HK-2 (cell line): ENCODE measurements around the gene TMCO1.
"Not testable (repeated sequence)": the region's sequence is repeated elsewhere in the genome, so short reads cannot be mapped to it uniquely, and the experiment has no call there.

Experiments used
- DNase-seq: peaks from one replicate; pipeline ENCODE4 v3.0.0-alpha.2; 2018; ENCODE audit not compliant: unreplicated experiment

The TMCO1 gene

GRCh38 chr1:165747632-165748447 is 20.8 kb downstream of the TMCO1 start:
- DNase-seq: no peak

GRCh38 chr1:165744913-165745312 is 23.8 kb downstream of the TMCO1 start:
- DNase-seq: not testable (repeated sequence)

- DNase-seq: no peak
Observed at GRCh38 chr1:165742194-165742593, 26.5 kb downstream of the TMCO1 start.

DNA sequence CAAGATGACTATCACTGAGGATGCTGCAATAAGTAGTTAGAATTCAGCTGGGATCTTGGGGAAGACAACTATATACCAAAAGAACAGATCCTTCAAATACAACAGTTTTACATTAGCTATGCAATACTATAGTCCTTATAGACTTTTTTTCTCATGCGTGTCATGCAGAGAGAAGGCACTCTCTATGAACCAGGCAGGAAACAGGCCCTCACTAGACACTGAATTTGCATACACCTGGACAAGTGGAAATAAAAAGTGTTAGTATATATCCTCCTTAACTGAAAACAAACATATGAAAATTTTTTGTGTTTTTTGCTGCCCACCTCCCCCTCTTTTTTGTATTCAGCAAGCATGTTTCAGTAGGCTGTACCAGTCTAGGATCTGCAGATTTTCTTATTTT is 29.9 kb downstream of the TMCO1 start:
- DNase-seq: no peak

GRCh38 chr1:165737196-165737595 is 31.5 kb downstream of the TMCO1 start:
- DNase-seq: no peak

- DNase-seq: no peak
Observed at GRCh38 chr1:165734906-165735305, 33.8 kb downstream of the TMCO1 start.

DNA sequence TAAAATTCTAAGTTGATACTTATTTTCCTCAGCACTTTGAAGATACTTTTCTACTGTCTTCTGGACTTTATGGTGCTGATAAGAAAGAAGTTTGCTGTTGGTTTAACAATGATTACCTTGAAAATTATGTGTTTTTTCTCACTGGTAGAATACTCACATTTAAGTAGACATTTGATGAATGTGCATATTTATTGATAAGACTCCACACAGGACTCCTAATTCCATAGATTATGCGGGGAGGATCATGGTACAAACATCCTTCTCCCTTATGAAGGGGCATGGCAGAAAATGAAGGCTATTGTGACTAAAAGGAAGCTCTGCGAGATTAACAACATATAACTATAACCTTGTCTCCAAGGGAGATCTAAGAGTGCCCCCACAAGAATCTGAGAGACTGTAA is 41.8 kb downstream of the TMCO1 start:
- DNase-seq: no peak

GRCh38 chr1:165726169-165726568 is 42.5 kb downstream of the TMCO1 start:
- no peak for DNase-seq

DNA sequence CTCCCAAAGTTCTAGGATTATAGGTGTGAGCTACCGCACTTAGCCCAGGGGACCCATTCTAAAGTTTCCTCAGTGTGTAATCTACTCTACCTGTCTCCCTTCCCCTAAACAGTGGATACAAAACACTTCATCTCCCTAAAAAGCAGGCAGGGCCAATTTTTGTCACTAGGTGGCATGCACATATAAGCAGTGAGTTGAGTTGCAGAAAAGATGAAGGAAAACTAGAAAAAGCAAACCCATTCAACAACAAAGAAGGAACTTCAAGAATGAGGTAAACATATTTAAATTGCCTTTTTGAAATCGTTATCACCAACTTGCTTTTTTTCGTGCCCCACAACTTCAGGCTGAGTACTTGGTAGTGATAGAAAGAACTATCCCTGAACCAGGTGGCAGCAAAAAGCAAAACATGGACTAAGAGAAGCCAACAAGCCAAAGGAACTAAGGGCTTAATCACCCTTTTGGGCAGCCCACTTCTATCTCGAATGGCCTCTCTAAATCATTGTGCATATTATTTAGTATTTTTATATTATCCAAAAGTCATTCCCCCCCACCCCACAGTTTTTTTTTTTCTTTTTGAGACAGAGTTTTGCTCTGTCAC is 50.7 kb downstream of the TMCO1 start:
- DNase-seq: peak; percentile 30

GRCh38 chr1:165716265-165717051 is 52.2 kb downstream of the TMCO1 start:
- not testable (repeated sequence) for DNase-seq

- no peak for DNase-seq
Observed at GRCh38 chr1:165712764-165713163, 55.9 kb downstream of the TMCO1 start.

- DNase-seq: no peak
Observed at GRCh38 chr1:165707984-165708706, 60.5 kb downstream of the TMCO1 start.

DNA sequence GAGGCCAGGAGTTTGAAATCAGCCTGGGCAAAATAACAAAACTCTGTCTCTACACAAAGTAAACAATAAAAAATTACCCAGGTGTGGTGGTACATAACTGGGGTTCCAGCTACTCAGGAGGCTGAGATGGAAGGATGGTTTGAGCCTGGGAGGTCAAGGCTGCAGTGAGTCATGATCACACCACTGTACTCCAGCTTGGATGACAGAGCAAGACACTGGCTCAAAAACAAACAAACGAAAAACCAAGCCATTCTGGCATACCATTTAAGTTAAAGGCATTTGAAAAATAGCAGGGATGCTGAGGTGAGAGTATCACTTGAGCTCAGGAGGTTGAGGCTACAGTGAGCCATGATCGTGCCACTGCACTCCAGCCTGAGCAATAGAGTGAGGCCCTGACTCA is 65.0 kb downstream of the TMCO1 start:
- DNase-seq: no peak

- not testable (repeated sequence) for DNase-seq
Observed at GRCh38 chr1:165701922-165702321, 66.7 kb downstream of the TMCO1 start.

DNA sequence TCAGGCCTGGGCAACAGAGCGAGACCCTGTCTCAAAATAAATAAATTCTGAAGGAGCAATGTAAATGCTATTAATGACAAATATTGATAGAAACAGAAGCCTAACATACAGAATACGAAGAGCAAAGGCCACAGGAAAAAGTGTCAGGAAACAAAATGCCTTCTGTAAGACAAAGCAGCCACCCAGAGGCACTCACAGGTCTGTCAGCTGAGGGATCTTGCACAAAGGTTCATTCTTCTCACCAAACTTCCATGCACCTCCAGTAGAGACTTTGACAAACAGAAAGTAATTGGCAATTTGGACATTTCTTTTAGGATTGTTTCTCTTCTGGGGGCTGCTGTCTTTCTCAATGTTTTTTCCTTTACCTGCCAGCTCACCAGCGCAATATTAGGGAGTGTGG is 69.1 kb downstream of the TMCO1 start:
- DNase-seq: no peak

- no peak for DNase-seq
Observed at GRCh38 chr1:165698761-165699052, 70.0 kb downstream of the TMCO1 start.

- peak; percentile 92 for DNase-seq
Observed at GRCh38 chr1:165697881-165698760, 70.5 kb downstream of the TMCO1 start, which contains the start of gene ALDH9A1. ALDH9A1 (minus strand) TSS chr1:165698562; CDS start chr1:165698558, 4 bp downstream.

GRCh38 chr1:165697491-165697880 is 71.2 kb downstream of the TMCO1 start:
- DNase-seq: no peak

DNA sequence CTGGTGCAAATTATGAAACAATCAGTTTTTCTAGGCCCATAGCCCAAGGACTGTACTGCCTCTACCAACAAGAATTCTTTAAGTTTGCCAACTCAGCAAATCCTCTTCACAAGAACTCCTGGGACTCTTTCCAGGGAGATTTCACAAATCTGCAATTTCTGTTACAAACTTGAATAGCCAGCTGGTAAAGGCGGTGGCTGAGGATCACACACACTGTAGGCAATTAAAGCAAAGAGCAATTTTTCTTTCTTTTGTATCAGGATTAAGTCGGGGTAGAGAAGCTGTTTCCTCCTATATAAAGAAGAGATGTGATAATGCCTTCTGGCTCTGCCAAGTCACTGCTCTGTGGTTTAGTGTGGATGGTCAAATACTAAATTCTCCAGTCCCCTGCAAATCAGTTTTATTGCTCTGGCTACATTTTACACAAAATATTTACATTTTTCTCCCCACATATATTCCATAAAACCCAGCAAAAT is 72.0 kb downstream of the TMCO1 start:
- no peak for DNase-seq

DNA sequence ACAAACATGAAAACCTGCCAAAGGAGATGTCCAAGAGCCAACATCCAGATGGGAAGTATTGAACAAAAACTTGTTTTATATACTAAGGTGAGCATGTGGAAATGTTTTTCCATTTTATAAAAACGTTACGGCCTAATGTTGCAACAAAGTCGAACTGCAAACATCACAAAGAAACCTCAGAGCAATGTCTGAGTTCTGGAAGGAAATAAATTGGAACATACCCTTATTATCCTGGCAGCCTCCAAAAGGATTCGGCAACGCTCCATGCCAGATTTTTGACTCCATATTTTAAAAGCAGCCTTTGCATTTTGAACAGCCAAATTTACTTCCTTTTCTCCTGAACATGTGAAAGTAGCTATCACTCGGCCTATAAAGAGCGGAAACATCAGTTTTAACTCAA is 73.6 kb downstream of the TMCO1 start:
- DNase-seq: no peak

DNA sequence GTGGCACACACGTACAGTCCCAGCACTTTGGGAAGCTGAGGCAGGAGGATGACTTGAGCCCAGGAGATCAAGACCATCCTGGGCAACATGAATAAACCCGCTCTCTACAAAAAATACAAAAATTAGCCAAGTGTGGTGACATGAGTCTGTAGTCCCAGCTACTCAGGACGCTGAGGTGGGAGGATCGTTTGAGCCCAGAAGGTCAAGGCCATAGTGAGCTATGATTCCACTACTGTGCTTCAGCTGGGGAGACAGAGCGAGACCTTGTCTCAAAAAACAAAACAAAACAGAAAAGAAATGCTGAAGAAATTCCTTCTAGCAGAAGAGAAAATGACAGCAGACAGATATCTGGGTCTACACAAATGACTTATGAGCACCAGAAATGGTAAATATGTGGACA is 80.6 kb downstream of the TMCO1 start:
- no peak for DNase-seq
